Lower leg skin (tissue), 3 donors: ENCODE data around the gene SEZ6.

ENCODE experiments used
- POLR2A ChIP-seq, 2 donors: fragments of 450-650 bp; IDR thresholded peaks; one replicate each; pipeline ENCODE4 v1.6.1; 2016 to 2017; ENCODE audit warnings: antibody characterized with exemption in 2 of 2, mild to moderate bottlenecking in 1 of 2, moderate library complexity in 1 of 2
- TF ChIP-seq, protein P1 (sequence below), 3 donors: fragments of 450-650 bp; IDR thresholded peaks; one replicate each; pipeline ENCODE4 v1.5.1; 2016; ENCODE audit warnings: antibody characterized with exemption in 3 of 3, mild to moderate bottlenecking in 3 of 3, moderate library complexity in 2 of 3

DNA sequence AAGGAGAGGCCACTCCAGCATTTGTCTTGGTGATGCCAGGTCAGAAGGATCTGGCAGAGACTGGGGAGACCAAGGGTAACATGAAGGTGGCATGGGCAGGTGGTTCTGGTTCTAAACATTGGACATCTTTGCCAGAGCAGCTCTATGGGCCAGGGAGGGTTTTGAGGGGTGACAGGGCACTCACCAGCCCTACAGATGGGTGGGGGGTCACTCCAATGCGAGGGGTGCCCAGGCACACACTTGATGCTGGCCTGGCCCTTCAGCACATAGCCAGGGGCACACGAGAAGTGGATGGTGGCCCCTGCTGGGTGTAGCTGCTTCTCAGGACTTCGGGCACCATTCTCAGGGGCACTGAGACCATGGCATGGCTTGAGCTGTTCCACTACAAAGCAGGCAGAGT, 49.0 kb downstream of the SEZ6 start:
- TF ChIP-seq, protein P1, sequence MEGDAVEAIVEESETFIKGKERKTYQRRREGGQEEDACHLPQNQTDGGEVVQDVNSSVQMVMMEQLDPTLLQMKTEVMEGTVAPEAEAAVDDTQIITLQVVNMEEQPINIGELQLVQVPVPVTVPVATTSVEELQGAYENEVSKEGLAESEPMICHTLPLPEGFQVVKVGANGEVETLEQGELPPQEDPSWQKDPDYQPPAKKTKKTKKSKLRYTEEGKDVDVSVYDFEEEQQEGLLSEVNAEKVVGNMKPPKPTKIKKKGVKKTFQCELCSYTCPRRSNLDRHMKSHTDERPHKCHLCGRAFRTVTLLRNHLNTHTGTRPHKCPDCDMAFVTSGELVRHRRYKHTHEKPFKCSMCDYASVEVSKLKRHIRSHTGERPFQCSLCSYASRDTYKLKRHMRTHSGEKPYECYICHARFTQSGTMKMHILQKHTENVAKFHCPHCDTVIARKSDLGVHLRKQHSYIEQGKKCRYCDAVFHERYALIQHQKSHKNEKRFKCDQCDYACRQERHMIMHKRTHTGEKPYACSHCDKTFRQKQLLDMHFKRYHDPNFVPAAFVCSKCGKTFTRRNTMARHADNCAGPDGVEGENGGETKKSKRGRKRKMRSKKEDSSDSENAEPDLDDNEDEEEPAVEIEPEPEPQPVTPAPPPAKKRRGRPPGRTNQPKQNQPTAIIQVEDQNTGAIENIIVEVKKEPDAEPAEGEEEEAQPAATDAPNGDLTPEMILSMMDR (IDR thresholded peaks at IDR 0.05) = no peak
- no peak for TF ChIP-seq POLR2A (IDR thresholded peaks at IDR 0.05)
